KMS-11 (cell line): ENCODE results near the gene CUL2.

Experiments
- H2AFZ ChIP-seq: fragments of 200-600 bp; sonication (generic); 2 replicates; pipeline ENCODE4 v1.6.1; 2016; ENCODE audit warnings: antibody characterized with exemption, mixed run types, low read depth
- H3K27ac ChIP-seq: fragments of 200-600 bp; sonication (generic); 2 replicates; pipeline ENCODE4 v1.6.1; 2016; ENCODE audit warnings: mild to moderate bottlenecking, mixed run types
- H3K27me3 ChIP-seq: fragments of 200-600 bp; sonication (generic); 2 replicates; pipeline ENCODE4 v1.6.1; 2017; ENCODE audit warnings: mild to moderate bottlenecking, low read depth, mixed run types, moderate library complexity; ENCODE audit not compliant: insufficient read depth
- H3K36me3 ChIP-seq: fragments of 200-600 bp; sonication (generic); 2 replicates; pipeline ENCODE4 v1.6.1; 2017; ENCODE audit warnings: mild to moderate bottlenecking, mixed run types; ENCODE audit not compliant: insufficient read depth
- H3K4me1 ChIP-seq: fragments of 200-600 bp; sonication (generic); 2 replicates; pipeline ENCODE4 v1.6.1; 2016; ENCODE audit warnings: mild to moderate bottlenecking, low read depth, mixed run types; ENCODE audit not compliant: poor library complexity, severe bottlenecking
- H3K4me2 ChIP-seq: fragments of 200-600 bp; sonication (generic); 2 replicates; pipeline ENCODE4 v1.7.0; 2016; ENCODE audit warnings: mild to moderate bottlenecking, mixed run types
- H3K4me3 ChIP-seq: fragments of 200-600 bp; sonication (generic); IDR thresholded peaks from 2 replicates; pipeline ENCODE4 v1.6.1; 2017; ENCODE audit warnings: low read depth, low read length, mixed read lengths; ENCODE audit not compliant: insufficient read depth
- H3K79me2 ChIP-seq: fragments of 200-600 bp; sonication (generic); 2 replicates; pipeline ENCODE4 v1.6.1; 2016; ENCODE audit warnings: low read depth, mixed run types; ENCODE audit not compliant: insufficient read depth
- H3K9ac ChIP-seq: fragments of 200-600 bp; sonication (generic); 2 replicates; pipeline ENCODE4 v1.6.1; 2016; ENCODE audit warnings: mild to moderate bottlenecking, mixed run types
- H4K20me1 ChIP-seq: fragments of 200-600 bp; sonication (generic); 2 replicates; pipeline ENCODE4 v1.6.1; 2016; ENCODE audit warnings: mild to moderate bottlenecking, mixed run types; ENCODE audit not compliant: insufficient read depth
- TF ChIP-seq, protein P1 (sequence below): fragments of 200-600 bp; sonication (generic); conservative IDR thresholded peaks from 2 replicates; pipeline ENCODE4 v1.6.1; 2017; ENCODE audit warnings: low read depth, mild to moderate bottlenecking, antibody characterized with exemption, low read length, moderate library complexity, mixed read lengths

CUL2 gene

DNA sequence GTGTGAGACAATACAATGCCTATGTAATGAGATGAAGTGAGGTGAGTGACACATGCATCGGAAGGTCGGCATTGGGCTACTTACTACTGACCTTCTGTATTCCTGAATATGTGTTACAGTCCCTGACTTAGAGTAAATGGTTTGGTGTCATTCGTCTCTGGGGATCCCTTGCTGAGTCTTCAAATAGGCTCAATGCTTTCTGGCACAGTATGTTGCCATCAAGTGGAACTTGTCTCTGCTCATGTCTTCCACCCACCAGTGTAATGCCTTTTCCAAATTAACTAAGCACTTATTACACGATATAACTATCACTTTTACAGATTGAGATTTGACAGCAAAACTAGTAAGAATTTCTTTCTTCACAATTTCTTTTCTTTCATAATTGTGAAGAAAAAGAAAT, 10.9 kb downstream of the CUL2 start:
- H3K4me1 ChIP-seq: no peaks in the 10 kb centered on the region
- H3K4me2 ChIP-seq: no peak overlapping the region
- H3K79me2 ChIP-seq: peaks cover 68% of the 10 kb centered on the region
- H3K27ac ChIP-seq: no peak overlapping the region
- TF ChIP-seq, protein P1, sequence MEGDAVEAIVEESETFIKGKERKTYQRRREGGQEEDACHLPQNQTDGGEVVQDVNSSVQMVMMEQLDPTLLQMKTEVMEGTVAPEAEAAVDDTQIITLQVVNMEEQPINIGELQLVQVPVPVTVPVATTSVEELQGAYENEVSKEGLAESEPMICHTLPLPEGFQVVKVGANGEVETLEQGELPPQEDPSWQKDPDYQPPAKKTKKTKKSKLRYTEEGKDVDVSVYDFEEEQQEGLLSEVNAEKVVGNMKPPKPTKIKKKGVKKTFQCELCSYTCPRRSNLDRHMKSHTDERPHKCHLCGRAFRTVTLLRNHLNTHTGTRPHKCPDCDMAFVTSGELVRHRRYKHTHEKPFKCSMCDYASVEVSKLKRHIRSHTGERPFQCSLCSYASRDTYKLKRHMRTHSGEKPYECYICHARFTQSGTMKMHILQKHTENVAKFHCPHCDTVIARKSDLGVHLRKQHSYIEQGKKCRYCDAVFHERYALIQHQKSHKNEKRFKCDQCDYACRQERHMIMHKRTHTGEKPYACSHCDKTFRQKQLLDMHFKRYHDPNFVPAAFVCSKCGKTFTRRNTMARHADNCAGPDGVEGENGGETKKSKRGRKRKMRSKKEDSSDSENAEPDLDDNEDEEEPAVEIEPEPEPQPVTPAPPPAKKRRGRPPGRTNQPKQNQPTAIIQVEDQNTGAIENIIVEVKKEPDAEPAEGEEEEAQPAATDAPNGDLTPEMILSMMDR: no peak
- H2AFZ ChIP-seq: no peak overlapping the region
- peaks cover 8% of the 10 kb centered on the region; the same call in 1 of the 2 replicates for H4K20me1 ChIP-seq
- H3K27me3 ChIP-seq: no peaks in the 10 kb centered on the region
- no peaks in the 10 kb centered on the region for H3K36me3 ChIP-seq
- H3K4me3 ChIP-seq: no peak overlapping the region
- no peak overlapping the region for H3K9ac ChIP-seq

DNA sequence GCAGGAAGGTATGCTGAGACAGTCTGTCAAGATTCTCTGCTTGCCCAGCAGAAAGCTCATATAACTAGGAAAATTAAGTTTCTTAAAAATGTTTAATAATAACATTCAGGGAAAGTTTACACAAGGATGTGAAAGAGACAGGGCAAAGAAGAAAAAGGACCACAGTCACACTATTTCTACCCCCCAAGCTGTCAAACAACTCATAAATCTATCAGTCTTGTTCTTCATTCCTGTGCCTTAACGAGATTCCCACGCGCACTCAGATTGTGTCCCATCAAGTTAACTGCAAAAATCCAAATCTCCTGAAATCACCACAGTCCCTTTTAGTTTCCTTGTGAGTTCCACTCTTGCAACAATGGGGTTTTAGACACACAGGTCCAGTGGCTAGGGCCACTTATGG, 14.9 kb downstream of the CUL2 start:
- Histone ChIP-seq H3K4me3 (no peak overlapping the region), H3K27ac (no peak overlapping the region), H4K20me1 (no peaks in the 10 kb centered on the region), H3K4me1 (no peaks in the 10 kb centered on the region), H3K27me3 (no peaks in the 10 kb centered on the region), H3K9ac (no peak overlapping the region), H2AFZ (no peak overlapping the region), H3K4me2 (no peak overlapping the region), H3K36me3 (no peaks in the 10 kb centered on the region), H3K79me2 (peaks cover 47% of the 10 kb centered on the region)
- TF ChIP-seq, protein P1: no peak

DNA sequence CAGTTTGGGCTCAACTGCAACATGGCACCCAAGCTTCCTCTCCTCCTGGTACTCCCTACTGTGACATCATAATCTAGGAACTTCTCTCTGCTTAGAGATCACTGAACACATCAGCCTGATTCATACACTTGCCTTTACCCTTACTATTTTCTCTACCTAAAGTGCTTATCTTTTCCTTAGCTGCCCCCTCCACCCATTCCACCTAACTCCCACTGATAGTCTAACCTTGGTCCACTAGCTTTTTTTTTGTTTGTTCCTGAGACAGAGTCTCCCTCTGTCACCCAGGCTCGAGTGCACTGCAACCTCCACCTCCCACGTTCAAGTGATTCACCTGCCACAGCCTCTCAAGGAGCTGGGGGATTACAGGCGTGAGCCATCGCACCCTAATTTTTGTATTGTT, 15.9 kb downstream of the CUL2 start:
- no peaks in the 10 kb centered on the region for H3K36me3 ChIP-seq
- H3K4me2 ChIP-seq: no peak overlapping the region
- no peak overlapping the region for H3K9ac ChIP-seq
- H4K20me1 ChIP-seq: no peaks in the 10 kb centered on the region
- no peak overlapping the region for H3K27ac ChIP-seq
- H3K27me3 ChIP-seq: no peaks in the 10 kb centered on the region
- TF ChIP-seq, protein P1: no peak
- H2AFZ ChIP-seq: no peak overlapping the region
- peaks cover 41% of the 10 kb centered on the region for H3K79me2 ChIP-seq
- no peaks in the 10 kb centered on the region for H3K4me1 ChIP-seq
- no peak overlapping the region for H3K4me3 ChIP-seq

DNA sequence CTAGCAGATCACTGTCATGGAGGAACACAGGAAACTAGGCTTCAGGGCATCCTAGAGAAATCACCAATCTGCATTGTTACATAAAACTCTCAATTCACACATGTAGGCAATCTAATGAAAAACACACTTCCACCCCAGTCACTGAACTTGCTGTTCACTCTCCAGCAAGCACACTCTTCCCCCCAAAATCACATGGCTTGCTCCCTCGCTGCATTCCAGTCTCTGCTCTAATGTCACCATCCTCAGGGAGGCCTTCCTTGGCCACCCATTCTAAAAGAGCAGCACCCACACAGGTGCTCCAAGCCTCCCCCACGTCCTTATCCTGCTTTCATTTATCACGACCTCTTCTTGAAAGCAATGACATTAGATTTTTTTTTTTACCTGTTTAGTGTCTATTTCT, 19.6 kb downstream of the CUL2 start:
- Histone ChIP-seq H3K79me2 (peaks cover 29% of the 10 kb centered on the region; the same call in 1 of the 2 replicates), H4K20me1 (no peaks in the 10 kb centered on the region)
- TF ChIP-seq, protein P1: no peak

More for the DNA sequence above, 19.6 kb downstream of the CUL2 start:
- no peak overlapping the region for H2AFZ ChIP-seq
- H3K9ac ChIP-seq: no peak overlapping the region
- no peaks in the 10 kb centered on the region for H3K27me3 ChIP-seq
- no peak overlapping the region for H3K27ac ChIP-seq
- H3K36me3 ChIP-seq: no peaks in the 10 kb centered on the region; the same call in 1 of the 2 replicates
- no peaks in the 10 kb centered on the region for H3K4me1 ChIP-seq
- no peak overlapping the region for H3K4me3 ChIP-seq
- H3K4me2 ChIP-seq: no peak overlapping the region
